HCT116 (cell line): ENCODE measurements around the gene PKD2.

ENCODE experiments used
- CTCF ChIP-seq, 3 experiments: fragments of 200-600 bp in 1 of 3; sonication (generic) in 1 of 3; IDR thresholded peaks in 2 of 3; conservative IDR thresholded peaks in 1 of 3; 2 replicates each; pipeline ENCODE4 v1.5.1; 2012 to 2017; ENCODE audit warnings: low read depth in 2 of 3, low read length in 2 of 3, antibody characterized with exemption in 1 of 3, borderline replicate concordance in 1 of 3, control low read depth in 1 of 3, mild to moderate bottlenecking in 1 of 3, mixed read lengths in 1 of 3, mixed run types in 1 of 3, moderate library complexity in 1 of 3; ENCODE audit not compliant: insufficient read depth in 1 of 3
- EZH2 ChIP-seq: fragments of 200-600 bp; sonication (generic); IDR thresholded peaks from 2 replicates; pipeline ENCODE4 v1.6.1; 2017; ENCODE audit warnings: antibody characterized with exemption, mixed run types
- EZH2phosphoT487 ChIP-seq: fragments of 200-600 bp; IDR thresholded peaks from 2 replicates; pipeline ENCODE4 v1.6.1; 2018; ENCODE audit warnings: antibody characterized with exemption, borderline replicate concordance
- POLR2A ChIP-seq: IDR thresholded peaks from 2 replicates; pipeline ENCODE4 v1.7.0; 2011; ENCODE audit warnings: borderline replicate concordance; ENCODE audit not compliant: insufficient read depth, insufficient read length; ENCODE audit errors: extremely low read depth
- POLR2AphosphoS5 ChIP-seq: IDR thresholded peaks from 2 replicates; pipeline ENCODE4 v1.6.1; 2011; ENCODE audit warnings: mild to moderate bottlenecking, low read depth, low read length, moderate library complexity
- RAD21 ChIP-seq: IDR thresholded peaks from 2 replicates; pipeline ENCODE4 v1.6.1; 2012; ENCODE audit warnings: low read depth, mild to moderate bottlenecking
- REST ChIP-seq: IDR thresholded peaks from 2 replicates; pipeline ENCODE4 v1.6.1; 2012; ENCODE audit warnings: low read depth
- TCF7L2 ChIP-seq: IDR thresholded peaks from 2 replicates; pipeline ENCODE4 v1.7.0; 2011; ENCODE audit warnings: borderline replicate concordance, inconsistent platforms; ENCODE audit not compliant: insufficient read depth, insufficient read length; ENCODE audit errors: extremely low read depth
- YY1 ChIP-seq: IDR thresholded peaks from 2 replicates; pipeline ENCODE4 v1.6.1; 2011; ENCODE audit warnings: low read length, low read depth, moderate library complexity, mild to moderate bottlenecking; ENCODE audit not compliant: insufficient replicate concordance; ENCODE audit errors: extremely low read depth
- ZBTB33 ChIP-seq: IDR thresholded peaks from 2 replicates; pipeline ENCODE4 v1.6.1; 2011; ENCODE audit warnings: mild to moderate bottlenecking, low read length, moderate library complexity; ENCODE audit not compliant: insufficient replicate concordance; ENCODE audit errors: extremely low read depth
- ZNF274 ChIP-seq: fragments of 200-500 bp; sonication (Bioruptor generic); IDR thresholded peaks from 2 replicates; pipeline ENCODE4 v1.6.1; 2014; ENCODE audit warnings: mild to moderate bottlenecking, low read depth, low read length, inconsistent platforms

GRCh38 chr4:87966095-87966496 is 41.3 kb upstream of the PKD2 start:
- no peak for TF ChIP-seq EZH2
- no peak for TF ChIP-seq CTCF (IDR thresholded peaks at IDR 0.05 in 2 of 3, conservative IDR thresholded peaks at IDR 0.05 in 1 of 3; ENCODE audit: borderline replicate concordance in 1 of 3, insufficient read depth in 1 of 3, low read depth in 2 of 3, low read length in 2 of 3)
- TF ChIP-seq TCF7L2: no peak
- no peak for TF ChIP-seq REST
- no peak for TF ChIP-seq RAD21
- TF ChIP-seq POLR2A: no peak
- no peak for TF ChIP-seq POLR2AphosphoS5
- no peak for TF ChIP-seq EZH2phosphoT487
- TF ChIP-seq ZNF274: no peak
- TF ChIP-seq ZBTB33: no peak
- TF ChIP-seq YY1: no peak
